Stimulated activated CD8-positive, alpha-beta memory T cell treated with anti-CD3 and anti-CD28 coated beads, Interleukin-4, amount 100 ng/mL, for 4 hours (primary cell): ENCODE data around the gene LRRC52.

Source experiments
- DNase-seq, 2 donors: peaks; one replicate each; pipeline ENCODE4 v3.0.0-alpha.2; 2020; ENCODE audit warnings: low read depth in 2 of 2, low spot score in 1 of 2

Gene LRRC52

DNA sequence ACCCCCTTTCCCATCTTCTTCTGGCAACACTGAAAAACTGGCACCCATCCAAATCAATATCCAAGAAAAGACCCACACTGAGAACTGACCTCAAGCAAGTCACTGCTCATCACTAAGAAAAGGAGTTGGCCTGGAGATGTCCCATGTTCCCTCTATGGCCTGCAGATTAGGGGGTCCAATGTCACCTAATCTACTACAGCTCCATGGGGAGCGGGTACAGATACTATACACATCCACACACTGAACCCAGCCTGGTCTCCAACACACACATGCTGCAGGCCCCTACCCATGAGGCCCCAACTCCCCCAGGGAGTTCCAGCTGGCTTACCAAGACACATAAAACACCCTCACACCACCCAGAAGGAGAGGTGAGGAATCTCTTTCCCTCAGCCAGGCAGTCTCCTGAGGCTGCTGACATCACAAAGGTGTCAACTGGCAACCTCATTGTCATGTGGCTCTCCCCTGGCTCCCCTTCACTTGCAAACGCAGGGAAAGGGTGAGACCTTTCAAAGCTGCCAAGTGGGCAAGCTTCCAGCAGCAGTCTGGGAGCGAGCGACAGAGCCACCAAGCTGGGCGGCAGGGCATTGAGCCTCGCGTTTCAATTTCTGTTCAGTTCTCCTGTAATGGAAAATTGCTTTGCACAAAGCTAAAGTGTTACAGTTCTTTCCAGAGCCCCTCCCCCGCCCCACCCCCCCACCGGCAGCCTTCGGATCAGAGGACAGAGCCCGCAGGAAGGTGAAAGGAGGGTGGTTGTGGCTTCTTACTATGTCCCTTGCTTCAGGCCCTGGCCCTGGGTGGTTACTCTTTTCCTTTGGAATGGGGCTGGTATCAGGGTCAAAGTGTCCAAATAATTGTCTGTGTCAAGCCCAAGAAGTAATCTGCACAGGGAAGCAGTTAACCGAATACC lies at the start of gene LRRC52:
TSS of gene LRRC52 (plus strand) at position 469 of the 907 bp plus-strand sequence. CDS start at position 766, 297 bp downstream.
- DNase-seq: no peak

- DNase-seq: no peak
Measured at GRCh38 chr1:165494949-165495857, 48.6 kb upstream of the LRRC52 start.

DNA sequence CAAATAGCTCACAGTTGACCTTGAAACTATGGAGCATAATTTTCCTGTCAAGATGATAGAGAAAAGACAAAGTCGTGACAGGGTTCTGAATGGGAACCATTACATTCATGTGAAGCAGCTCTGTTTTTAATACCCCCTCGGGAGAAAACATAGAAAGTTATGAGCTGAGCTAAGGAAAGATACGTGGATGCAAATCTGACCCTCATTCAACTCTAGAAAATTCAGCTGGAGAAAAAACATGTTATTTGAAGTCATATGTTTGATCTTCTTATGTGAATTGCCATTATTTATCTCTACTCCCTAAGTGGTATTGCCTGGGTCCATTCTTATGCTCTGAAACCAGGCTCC lies 48.0 kb upstream of the LRRC52 start:
- no peak for DNase-seq

DNA sequence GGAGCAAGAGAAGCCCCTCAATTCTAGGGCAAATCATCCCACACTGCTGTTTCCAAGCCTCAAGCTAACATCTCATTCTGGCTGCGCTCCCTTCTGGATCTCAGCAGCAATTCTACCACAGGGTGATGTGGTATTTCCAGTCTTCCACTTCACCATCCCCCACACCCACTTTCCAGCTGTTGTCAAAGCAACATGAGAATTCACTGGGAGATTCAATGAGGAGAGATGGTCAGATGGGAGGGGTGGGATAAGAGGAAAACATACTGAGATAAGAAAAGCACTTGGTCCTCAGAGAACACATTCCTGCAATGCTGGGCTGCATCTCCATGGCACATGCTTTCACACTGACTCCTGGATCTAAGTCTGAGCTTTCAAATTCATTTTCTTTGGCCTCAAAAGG lies 47.3 kb upstream of the LRRC52 start:
- DNase-seq: no peak

GRCh38 chr1:165497069-165498013 lies 46.5 kb upstream of the LRRC52 start:
- DNase-seq: no peak

GRCh38 chr1:165501330-165501969 lies 42.4 kb upstream of the LRRC52 start:
- no peak for DNase-seq

DNA sequence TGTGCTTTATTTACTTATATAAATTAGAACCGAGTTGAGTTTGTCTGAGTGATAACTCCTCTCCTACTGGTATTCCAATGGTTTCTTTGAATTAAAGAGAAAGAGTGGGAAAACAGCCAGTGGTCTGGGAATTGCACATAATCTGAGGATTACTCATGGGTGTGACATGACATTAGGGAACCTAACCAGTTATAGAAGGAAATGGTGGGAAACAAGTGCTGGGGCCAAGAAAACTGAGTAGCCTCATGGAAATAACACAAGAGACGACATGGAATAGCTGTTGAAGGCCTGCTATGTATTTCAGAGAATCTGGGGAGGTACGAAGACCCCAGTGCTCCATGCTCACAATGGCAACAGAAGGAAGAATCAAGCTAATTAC lies 41.8 kb upstream of the LRRC52 start:
- no peak for DNase-seq

GRCh38 chr1:165507570-165507969 lies 36.2 kb upstream of the LRRC52 start:
- no peak for DNase-seq

- DNase-seq: no peak
Measured at GRCh38 chr1:165508291-165508690, 35.5 kb upstream of the LRRC52 start.

DNA sequence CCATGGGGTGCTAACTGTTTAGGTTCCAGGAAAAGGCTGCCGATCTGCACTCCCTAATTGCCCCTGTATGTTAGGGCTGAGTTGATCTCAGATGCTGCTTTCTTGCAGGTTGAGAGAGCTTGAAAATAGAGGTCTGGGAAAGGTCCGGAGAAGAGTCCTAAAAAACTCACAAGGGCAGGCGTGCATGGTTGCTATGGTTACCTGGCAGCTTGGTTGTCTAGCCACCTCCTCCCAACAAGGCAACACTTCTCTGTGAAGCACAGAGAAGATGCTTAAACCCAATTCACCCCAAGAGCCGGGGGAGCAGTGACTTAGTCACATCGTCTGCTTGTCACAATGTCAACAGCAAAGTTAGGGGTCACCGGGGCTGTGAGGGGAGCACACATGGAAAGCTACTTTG lies 31.0 kb upstream of the LRRC52 start:
- DNase-seq: no peak

DNA sequence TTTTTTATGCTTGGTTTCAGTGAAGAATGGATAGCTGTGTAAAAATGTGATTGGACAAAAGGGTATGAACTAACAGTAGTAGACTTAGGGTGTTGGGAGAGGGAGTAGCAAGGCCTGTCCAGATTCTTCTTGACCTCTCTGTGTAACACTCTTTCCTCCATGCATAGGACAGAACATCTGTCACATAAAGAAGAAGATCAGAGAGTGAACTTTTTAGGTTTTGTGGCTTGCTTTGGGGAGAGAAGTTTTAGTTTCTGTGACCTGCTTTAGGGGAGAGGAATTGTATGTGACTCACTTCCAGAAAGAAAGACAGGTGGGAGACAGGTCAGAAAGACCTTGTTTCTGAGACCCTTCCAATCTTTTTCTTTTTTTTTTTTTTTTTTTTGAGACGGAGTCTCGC lies 27.3 kb upstream of the LRRC52 start:
- DNase-seq: no peak

DNA sequence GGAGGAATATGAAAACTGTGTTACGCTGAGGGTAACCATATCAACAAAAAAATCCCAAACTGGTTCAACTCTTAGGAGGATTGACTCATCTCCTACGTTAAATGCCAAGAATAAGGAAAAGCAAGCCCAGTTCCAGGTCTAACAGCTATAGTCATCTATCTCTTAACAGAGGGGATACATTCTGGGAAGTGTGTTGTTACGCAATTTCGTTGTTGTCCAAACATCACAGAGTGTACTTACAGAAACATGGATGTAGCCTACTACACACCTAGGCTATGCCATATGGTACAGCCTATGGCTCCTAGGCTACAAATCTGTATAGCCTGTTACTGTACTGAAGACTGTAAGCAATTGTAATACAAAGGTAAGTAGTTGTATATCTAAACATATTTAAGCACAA lies 23.2 kb upstream of the LRRC52 start:
- DNase-seq: no peak

- no peak for DNase-seq
Measured at GRCh38 chr1:165524639-165525285, 19.0 kb upstream of the LRRC52 start.

- DNase-seq: no peak
Measured at GRCh38 chr1:165525708-165526107, 18.1 kb upstream of the LRRC52 start.

DNA sequence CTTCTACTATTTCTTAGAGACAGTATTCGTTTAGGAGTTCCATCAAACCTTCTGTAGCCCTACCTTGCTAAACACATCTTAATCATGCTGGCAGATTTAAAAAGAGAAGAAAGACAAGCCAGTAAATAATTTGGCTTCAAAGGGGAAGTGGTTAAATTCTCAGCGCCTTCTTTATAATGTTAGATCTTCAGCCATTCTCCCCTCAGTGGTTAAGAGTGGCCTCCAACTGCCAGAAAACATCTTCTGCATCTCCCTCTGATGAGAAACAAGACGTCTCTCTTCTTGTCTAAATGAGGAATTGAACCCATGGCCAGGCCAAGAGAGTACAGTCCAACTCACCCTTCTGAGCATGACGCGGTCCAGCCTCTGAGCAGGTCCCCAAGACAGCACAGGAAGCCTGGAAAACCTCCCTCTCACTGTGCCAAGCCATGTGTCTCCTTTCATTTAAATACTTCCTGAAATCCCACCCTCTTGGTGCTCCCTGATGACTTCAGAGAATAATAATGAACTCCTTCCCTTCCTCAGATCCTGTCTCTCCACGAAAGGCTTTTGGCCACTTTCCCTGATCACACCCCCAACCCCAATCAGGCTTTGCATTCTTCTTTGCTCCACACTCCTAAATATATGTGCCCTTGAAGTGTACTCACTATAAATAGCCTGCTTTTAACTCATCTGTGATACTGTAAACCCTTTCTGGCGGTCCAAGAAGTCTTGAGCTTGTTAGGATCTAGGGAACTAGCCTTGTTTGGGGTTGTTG lies 16.4 kb upstream of the LRRC52 start:
- DNase-seq: no peak

- DNase-seq: no peak
Measured at GRCh38 chr1:165531021-165531420, 12.8 kb upstream of the LRRC52 start.

GRCh38 chr1:165532053-165532452 lies 11.7 kb upstream of the LRRC52 start:
- DNase-seq: no peak

GRCh38 chr1:165533254-165533653 lies 10.5 kb upstream of the LRRC52 start:
- DNase-seq: no peak

DNA sequence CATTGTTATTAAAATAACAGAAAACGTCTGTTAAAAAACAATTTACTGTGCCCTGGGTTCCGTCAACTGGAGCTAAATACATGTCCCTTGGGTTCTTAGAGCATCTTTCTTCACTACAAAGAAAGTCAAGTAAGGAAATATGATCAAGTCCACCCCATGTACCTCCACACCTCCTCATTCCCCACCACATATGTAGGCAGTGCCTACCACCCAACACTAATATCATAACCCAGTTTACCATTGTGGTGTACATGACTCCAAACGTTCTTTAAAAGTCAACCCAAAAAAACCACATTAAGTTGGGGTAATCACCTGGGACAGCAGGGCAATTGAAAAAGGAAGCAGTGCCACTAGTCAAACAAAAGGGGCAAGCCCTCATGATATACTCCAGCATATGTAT lies 7.8 kb upstream of the LRRC52 start:
- DNase-seq: no peak
